NT2/D1 (cell line): ENCODE measurements around the gene TM9SF2.

Experiments
- YY1 ChIP-seq: IDR thresholded peaks from 2 replicates; pipeline ENCODE4 v1.6.1; 2011; ENCODE audit not compliant: insufficient read length, insufficient read depth
- ZNF274 ChIP-seq: IDR thresholded peaks from 2 replicates; pipeline ENCODE4 v1.6.1; 2011; ENCODE audit warnings: mild to moderate bottlenecking, low read depth, low read length

DNA sequence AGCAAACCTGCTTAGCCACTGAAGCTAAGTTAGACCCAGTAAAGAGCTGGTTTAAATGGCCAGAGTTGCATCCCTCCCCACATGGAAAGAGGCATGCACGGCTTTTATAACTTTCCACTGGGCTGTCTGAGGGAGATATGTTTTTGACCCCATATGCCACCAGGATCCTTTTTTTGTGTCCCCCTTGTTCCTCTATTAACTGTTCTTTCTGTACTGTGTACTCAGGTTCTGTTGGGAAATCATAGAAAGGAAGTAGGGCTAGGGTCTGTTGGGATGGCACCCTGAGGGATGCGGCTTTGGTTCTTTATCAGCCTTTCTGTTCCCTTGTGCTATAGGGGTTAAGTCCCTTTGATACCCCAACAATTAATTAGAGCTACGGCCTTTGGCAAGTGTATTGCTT, 12.2 kb upstream of the TM9SF2 start:
- no peak for TF ChIP-seq YY1
- no peak for TF ChIP-seq ZNF274
